ENCODE measurements around the gene EYS.
"Not testable (repeated sequence)": the region's sequence is repeated elsewhere in the genome, so short reads cannot be mapped to it uniquely, and the experiment has no call there.

Gene EYS

GRCh38 chr6:65631711-65632110 lies 75.3 kb downstream of the EYS start:
- DNase-seq: no peak

GRCh38 chr6:65627434-65627999 lies 79.5 kb downstream of the EYS start:
- not testable (repeated sequence) for DNase-seq

- no peak for DNase-seq
Measured at GRCh38 chr6:65627015-65627414, 80.0 kb downstream of the EYS start.

- DNase-seq: no peak
Measured at GRCh38 chr6:65623566-65623965, 83.5 kb downstream of the EYS start.

GRCh38 chr6:65610746-65611145 lies 96.3 kb downstream of the EYS start:
- no peak for DNase-seq

GRCh38 chr6:65595540-65595939 lies 111.5 kb downstream of the EYS start:
- no peak for DNase-seq

GRCh38 chr6:65570340-65570739 lies 136.7 kb downstream of the EYS start:
- DNase-seq: no peak

GRCh38 chr6:65569505-65569904 lies 137.5 kb downstream of the EYS start:
- DNase-seq: no peak

GRCh38 chr6:65569056-65569455 lies 138.0 kb downstream of the EYS start:
- not testable (repeated sequence) for DNase-seq

GRCh38 chr6:65566117-65566516 lies 140.9 kb downstream of the EYS start:
- no peak for DNase-seq

- no peak for DNase-seq
Measured at GRCh38 chr6:65558071-65558470, 149.0 kb downstream of the EYS start.

- DNase-seq: peak; percentile 56
Measured at GRCh38 chr6:65557224-65557623, 149.8 kb downstream of the EYS start.

GRCh38 chr6:65546894-65547293 lies 160.1 kb downstream of the EYS start:
- no peak for DNase-seq

GRCh38 chr6:65545920-65546319 lies 161.1 kb downstream of the EYS start:
- no peak for DNase-seq

GRCh38 chr6:65538644-65539043 lies 168.4 kb downstream of the EYS start:
- DNase-seq: no peak

GRCh38 chr6:65537600-65537999 lies 169.4 kb downstream of the EYS start:
- DNase-seq: no peak

- no peak for DNase-seq
Measured at GRCh38 chr6:65531533-65531932, 175.5 kb downstream of the EYS start.

- DNase-seq: no peak
Measured at GRCh38 chr6:65524232-65524631, 182.8 kb downstream of the EYS start.

GRCh38 chr6:65505736-65506135 lies 201.3 kb downstream of the EYS start:
- DNase-seq: no peak

- DNase-seq: no peak
Measured at GRCh38 chr6:65501045-65501444, 206.0 kb downstream of the EYS start.

GRCh38 chr6:65483652-65484051 lies 223.4 kb downstream of the EYS start:
- DNase-seq: not testable (repeated sequence)

- no peak for DNase-seq
Measured at GRCh38 chr6:65469650-65470049, 237.4 kb downstream of the EYS start.

- no peak for DNase-seq
Measured at GRCh38 chr6:65468307-65468706, 238.7 kb downstream of the EYS start.

- no peak for DNase-seq
Measured at GRCh38 chr6:65461121-65461520, 245.9 kb downstream of the EYS start.

GRCh38 chr6:65452333-65452732 lies 254.7 kb downstream of the EYS start:
- no peak for DNase-seq

GRCh38 chr6:65450451-65450850 lies 256.6 kb downstream of the EYS start:
- no peak for DNase-seq

Data from NCI-H510A (cell line).